Germinal center (tissue), 1 donor: Measurements from ENCODE around the gene EEPD1.
"Not testable (repeated sequence)": the region's sequence is repeated elsewhere in the genome, so short reads cannot be mapped to it uniquely, and the experiment has no call there.

ENCODE experiments used
- DNase-seq: peaks from one replicate; pipeline ENCODE4 v3.0.0; 2012; ENCODE audit warnings: mixed read lengths, low spot score

The EEPD1 gene

DNA sequence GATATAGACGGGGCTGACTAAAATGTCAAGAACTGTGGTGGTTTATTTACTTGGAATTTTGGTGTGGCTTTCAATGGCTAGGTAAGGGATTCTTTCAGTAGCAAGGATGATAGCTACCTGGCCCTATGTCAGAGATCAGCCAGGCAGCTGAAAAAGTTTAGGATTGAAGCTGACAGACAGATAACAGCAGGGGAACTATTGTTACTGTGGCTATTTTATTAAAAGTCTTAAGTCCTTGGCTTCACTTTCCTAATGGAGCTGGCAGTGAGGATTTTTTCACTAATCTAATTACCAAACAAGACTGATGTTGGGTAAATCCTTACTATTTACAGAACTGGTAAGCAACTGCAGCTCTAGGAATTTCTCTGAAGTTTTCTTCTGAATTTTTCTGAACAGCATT, 164.2 kb downstream of the EEPD1 start:
- no peak for DNase-seq

DNA sequence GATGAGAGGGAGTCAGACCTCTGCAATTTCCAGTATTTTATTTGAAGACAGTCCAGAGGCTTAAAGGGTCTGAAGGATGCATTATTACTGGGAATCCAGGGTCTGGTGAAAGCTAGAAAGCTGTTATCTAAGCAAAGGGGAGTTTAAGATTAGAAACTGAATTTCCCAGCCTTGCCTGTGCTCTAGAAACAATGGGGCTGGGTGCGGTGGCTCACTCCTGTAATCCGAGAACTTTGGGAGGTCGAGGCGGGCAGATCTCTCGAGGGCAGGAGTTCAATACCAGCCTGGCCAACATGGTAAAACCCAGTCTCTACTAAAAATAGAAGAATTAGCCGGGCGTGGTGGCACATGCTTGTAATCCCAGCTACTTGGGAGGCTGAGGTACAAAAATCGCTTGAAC, 165.1 kb downstream of the EEPD1 start:
- no peak for DNase-seq

DNA sequence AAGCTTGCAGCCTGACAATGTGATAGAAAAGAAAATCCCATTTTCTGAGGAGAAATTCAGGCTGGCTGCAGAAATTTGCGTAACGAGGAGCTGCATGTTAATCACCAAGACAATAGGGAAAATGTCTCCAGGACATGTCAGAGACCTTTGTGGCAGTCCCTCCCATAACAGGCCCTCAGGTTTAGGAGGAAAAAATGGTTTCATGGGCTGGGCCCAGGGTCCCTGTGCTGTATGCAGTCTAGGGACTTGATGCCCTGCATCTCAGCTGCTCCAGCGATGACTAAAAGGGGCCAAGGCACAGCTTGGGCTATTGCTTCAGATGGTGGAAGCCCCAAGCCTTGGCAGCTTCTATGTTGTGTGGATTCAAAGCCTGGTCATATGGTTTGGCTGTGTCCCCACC, 168.2 kb downstream of the EEPD1 start:
- DNase-seq, result not testable (repeated sequence)

DNA sequence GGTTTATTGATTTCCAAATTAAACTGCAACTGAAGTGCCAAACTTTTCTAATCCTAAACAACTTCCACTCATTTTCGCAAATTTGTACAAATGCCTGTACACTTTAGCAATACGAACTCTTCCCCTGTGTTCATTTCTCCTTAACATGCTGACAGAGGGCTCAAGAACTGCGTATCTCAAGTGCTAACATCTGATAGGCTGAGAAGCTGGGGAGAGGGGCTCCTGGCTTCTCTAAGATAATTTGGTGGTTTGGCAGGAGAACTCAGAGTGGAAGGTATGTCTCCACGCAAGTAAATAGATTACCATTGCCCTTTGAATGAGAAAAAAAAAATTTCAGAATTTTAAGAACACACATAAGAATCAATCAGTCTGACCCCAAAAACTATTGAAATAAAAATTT, 183.3 kb downstream of the EEPD1 start:
- DNase-seq, result no peak

DNA sequence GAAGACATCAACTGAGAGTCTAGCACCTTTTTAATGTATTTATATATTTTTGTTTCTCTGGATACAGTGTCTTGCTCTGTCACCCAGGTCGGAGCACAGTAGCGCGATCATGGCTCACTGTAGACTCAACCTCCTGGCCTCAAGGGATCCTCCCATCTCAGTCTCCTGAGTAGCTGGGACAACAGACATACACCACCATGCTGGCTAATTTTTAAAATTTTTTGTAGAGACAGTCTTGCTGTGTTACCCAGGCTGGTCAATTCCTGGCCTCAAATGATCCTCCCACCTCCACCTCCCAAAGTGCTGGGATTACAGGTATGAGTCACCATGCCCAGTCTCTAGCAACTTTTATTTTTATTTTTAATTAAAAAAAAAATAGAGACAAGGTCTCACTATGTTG, 185.2 kb downstream of the EEPD1 start:
- no peak for DNase-seq

DNA sequence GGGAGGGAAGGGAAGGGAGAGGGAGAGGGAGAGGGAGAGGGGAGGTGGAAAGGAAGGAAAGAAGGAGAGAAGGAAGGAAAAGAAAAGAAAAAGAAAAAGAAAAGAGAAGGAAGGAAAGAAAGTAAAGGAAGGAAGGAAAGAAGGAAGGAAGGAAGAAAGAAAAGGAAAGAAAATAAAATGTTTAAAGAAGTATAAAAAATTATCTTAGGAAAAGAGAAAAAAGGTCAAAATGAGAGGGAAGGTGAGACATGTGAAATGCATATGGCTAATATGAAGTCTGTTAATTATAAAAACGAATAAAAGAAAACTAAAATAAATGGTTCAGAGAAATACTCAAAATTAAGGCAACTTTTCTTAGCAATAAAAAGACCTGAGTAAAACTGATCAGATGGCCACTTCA, 190.5 kb downstream of the EEPD1 start:
- no peak for DNase-seq

DNA sequence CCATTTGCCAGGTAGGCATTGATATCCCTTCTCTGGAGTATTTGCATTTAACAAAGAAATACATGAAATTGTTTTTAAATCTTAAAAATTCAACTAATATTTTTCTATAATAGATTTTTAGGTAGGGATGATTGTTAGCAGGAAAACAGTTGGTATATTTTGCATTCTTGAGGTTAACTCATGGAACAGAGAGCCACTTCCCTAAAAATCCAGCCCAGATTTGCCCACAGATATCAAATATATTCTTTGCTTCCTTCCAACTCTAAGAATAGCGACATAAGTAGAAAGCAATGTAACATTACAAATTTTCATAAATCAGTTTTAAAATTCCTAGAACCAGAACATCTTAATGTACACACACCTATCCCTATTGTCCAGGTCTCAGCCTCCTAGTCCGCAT, 191.6 kb downstream of the EEPD1 start:
- DNase-seq, result no peak

DNA sequence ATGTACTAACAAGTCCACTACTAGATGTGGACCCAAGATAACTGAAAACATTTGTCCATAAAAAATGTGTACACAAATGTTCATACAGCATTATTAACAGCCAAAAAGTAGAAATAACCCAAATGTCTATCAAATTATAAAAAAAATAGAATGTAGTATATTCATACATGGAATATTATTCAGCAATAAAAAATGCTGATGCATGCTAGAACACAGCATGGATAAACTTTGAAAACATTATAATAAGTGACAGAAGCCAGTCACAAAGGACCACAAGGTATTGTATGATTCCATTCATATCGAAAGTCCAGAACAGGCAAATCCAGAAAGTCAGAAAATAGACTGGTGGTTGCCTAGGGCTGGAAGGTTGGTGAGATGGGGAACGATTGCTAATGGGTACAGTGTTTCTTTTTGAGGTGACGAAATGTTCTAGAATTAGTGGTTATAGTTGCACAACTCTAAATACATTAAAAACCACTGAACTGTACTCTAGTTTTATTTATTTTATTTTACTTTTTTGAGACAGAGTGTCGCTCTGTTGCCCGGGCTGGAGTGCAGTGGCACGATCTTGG, 193.3 kb downstream of the EEPD1 start:
- DNase-seq, result no peak

DNA sequence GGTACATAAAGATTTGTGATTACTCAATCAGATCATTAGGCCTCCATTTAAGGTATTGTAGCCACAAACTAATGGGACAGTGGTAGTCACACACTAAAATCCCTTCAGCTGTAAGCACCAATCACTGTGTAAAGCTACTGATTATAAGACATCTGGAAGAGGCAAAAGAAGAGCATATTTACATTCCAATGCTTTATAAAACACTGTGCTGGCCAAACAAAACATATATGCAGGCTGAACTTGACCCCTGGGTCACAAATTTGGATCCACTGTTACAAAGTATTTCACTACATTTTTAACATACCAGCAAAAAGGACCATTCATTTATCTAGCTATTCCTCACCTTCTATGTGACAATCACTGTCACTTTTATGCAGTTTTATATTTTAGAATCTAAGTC, 195.2 kb downstream of the EEPD1 start:
- DNase-seq, result no peak

DNA sequence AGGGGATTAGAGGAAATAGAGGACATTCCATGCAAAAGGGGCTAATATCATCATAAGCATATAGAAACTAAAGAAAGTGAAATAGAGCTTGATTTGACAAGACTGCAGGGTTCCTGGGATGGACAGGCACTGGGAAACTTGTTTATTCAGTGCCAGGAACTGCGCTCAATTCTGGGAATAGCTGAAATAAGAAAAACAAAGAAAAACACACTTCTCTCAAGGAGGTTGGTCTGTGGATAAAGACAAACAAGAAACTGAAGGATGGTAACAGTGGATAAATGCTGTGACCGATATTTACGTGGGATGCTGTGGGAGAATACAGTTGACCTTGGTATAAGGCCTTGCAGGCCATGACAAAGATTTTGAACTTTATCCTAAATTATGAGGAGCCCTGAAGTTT, 195.7 kb downstream of the EEPD1 start:
- DNase-seq, result no peak

DNA sequence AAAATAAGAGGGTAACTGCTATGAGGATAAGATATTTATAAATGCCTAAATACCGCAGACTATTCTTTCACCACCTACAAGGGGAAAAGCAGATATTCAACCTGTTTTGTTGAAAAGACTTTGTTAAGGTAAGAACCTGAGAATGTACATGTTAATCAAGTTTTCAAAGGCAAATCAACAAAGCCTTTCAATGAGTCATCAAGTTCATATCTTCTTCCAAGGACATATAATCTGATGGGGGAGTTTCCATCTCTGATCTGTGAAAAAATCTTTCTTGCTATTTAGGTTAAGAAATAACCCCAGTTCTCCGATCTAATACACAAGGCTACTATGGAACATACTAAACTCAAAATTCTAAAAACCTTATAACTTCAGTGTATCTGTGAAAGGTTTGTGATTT, 196.6 kb downstream of the EEPD1 start:
- DNase-seq, result no peak
